ENCODE data around the gene SIGLEC15. TPM values are rescaled to one million over a fixed set of nuclear protein-coding genes. Genes with fewer than 3 reads are reported as not detected.

The SIGLEC15 gene
- total and polyA plus RNA-seq, 10 of the 15 experiments (the other 5 are each of a cell fraction or from before 2014, with no cell fraction given): 0.09 to 0.45 TPM; not detected in 8

GRCh38 chr18:45817543-45817942, 7.9 kb upstream of the SIGLEC15 start:
- H3K79me2 ChIP-seq (ENCODE audit: control insufficient read depth, insufficient read depth, low read length): no peaks in the 10 kb centered on the region
- no peak overlapping the region for H3K4me3 ChIP-seq
- ChIA-PET CTCF (interaction anchor here (1.1 to 1.4 kb wide), 2 partner anchors 11 to 13 kb away, joined by 3 read pairs; no protein-coding TSS in a partner anchor), SMC1A (ENCODE audit: uncharacterized antibody, unreplicated experiment) (interaction anchor here (0.7 to 1.1 kb wide), 2 partner anchors 12 to 82 kb away, joined by 3 read pairs; no protein-coding TSS in a partner anchor), RAD21 (ENCODE audit: unreplicated experiment) (no interaction called here), POLR2A (no interaction called here)
- BruUV-seq (replicated peaks): no TSS peak
- FAIRE-seq (no peak), ATAC-seq (peak; percentile 33), DNase-seq (ENCODE audit: low read depth, low spot score) (no peak)
- no peaks in the 10 kb centered on the region for H3K4me1 ChIP-seq (ENCODE audit: control insufficient read depth, insufficient read depth, low read length)
- WGBS (ENCODE audit: insufficient coverage, insufficient replicate concordance, low lambda C conversion rate, missing lambda C conversion rate): 0% methylated on average over 1 of the region's 1 CpG
- H2AFZ ChIP-seq (ENCODE audit: control insufficient read depth, low read depth, low read length): no peak overlapping the region
- intact Hi-C loops (cut with micrococcal nuclease; ENCODE audit: unreplicated experiment): no loop called here
- H3K27ac ChIP-seq (ENCODE audit: control insufficient read depth, insufficient read depth): no peak overlapping the region
- no peaks in the 10 kb centered on the region; the same call in 2 of the 3 replicates for H3K9me3 ChIP-seq (replicated peaks; ENCODE audit: control insufficient read depth, insufficient read depth, low read length)
- no peak overlapping the region for H3K9ac ChIP-seq (ENCODE audit: control insufficient read depth, insufficient read depth, low read length)
- H3K27me3 ChIP-seq (replicated peaks in 1 of 2; ENCODE audit: control insufficient read depth in 2 of 2, insufficient read depth in 2 of 2, low read length in 1 of 2): no peaks in the 10 kb centered on the region
- H3K36me3 ChIP-seq (ENCODE audit: control insufficient read depth in 2 of 2, insufficient read depth in 2 of 2, low read length in 1 of 2): no peaks in the 10 kb centered on the region
- H4K20me1 ChIP-seq (ENCODE audit: control insufficient read depth, insufficient read depth): no peaks in the 10 kb centered on the region
- in situ Hi-C loops (cut with MboI): no loop called here
- no peak overlapping the region for H3K4me2 ChIP-seq (ENCODE audit: control insufficient read depth, insufficient read depth)
- TF ChIP-seq ZBTB11 (CRISPR knock-in tag; IDR thresholded peaks at IDR 0.05) (no peak), SREBF2 (IDR thresholded peaks at IDR 0.05; ENCODE audit: low read length) (no peak), ZNF274 (IDR thresholded peaks at IDR 0.05; ENCODE audit: insufficient read depth, insufficient read length) (no peak), LARP7 (IDR thresholded peaks at IDR 0.05) (no peak), NR2F1 (conservative IDR thresholded peaks at IDR 0.05) (no peak), IRF5 (IDR thresholded peaks at IDR 0.05; ENCODE audit: borderline replicate concordance) (no peak), BCL11A (IDR thresholded peaks at IDR 0.05; ENCODE audit: low read depth, low read length) (no peak), MYB (IDR thresholded peaks at IDR 0.05; ENCODE audit: borderline replicate concordance, low read depth, low read length) (no peak), BHLHE40 (IDR thresholded peaks at IDR 0.05; ENCODE audit: borderline replicate concordance in 1 of 2, low read depth in 2 of 2, low read length in 1 of 2) (no peak), CBX3 (IDR thresholded peaks at IDR 0.05; ENCODE audit: borderline replicate concordance, low read depth) (no peak), ZSCAN29 (IDR thresholded peaks at IDR 0.05) (no peak), POU2F2 (IDR thresholded peaks at IDR 0.05; ENCODE audit: borderline replicate concordance, low read depth, low read length) (no peak), SPI1 (IDR thresholded peaks at IDR 0.05; ENCODE audit: borderline replicate concordance, insufficient read depth, low read depth, low read length) (no peak)
- TF ChIP-seq, protein P1, sequence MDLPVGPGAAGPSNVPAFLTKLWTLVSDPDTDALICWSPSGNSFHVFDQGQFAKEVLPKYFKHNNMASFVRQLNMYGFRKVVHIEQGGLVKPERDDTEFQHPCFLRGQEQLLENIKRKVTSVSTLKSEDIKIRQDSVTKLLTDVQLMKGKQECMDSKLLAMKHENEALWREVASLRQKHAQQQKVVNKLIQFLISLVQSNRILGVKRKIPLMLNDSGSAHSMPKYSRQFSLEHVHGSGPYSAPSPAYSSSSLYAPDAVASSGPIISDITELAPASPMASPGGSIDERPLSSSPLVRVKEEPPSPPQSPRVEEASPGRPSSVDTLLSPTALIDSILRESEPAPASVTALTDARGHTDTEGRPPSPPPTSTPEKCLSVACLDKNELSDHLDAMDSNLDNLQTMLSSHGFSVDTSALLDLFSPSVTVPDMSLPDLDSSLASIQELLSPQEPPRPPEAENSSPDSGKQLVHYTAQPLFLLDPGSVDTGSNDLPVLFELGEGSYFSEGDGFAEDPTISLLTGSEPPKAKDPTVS (IDR thresholded peaks at IDR 0.05; ENCODE audit: low read depth, low read length): no peak
- TF ChIP-seq, protein P2, sequence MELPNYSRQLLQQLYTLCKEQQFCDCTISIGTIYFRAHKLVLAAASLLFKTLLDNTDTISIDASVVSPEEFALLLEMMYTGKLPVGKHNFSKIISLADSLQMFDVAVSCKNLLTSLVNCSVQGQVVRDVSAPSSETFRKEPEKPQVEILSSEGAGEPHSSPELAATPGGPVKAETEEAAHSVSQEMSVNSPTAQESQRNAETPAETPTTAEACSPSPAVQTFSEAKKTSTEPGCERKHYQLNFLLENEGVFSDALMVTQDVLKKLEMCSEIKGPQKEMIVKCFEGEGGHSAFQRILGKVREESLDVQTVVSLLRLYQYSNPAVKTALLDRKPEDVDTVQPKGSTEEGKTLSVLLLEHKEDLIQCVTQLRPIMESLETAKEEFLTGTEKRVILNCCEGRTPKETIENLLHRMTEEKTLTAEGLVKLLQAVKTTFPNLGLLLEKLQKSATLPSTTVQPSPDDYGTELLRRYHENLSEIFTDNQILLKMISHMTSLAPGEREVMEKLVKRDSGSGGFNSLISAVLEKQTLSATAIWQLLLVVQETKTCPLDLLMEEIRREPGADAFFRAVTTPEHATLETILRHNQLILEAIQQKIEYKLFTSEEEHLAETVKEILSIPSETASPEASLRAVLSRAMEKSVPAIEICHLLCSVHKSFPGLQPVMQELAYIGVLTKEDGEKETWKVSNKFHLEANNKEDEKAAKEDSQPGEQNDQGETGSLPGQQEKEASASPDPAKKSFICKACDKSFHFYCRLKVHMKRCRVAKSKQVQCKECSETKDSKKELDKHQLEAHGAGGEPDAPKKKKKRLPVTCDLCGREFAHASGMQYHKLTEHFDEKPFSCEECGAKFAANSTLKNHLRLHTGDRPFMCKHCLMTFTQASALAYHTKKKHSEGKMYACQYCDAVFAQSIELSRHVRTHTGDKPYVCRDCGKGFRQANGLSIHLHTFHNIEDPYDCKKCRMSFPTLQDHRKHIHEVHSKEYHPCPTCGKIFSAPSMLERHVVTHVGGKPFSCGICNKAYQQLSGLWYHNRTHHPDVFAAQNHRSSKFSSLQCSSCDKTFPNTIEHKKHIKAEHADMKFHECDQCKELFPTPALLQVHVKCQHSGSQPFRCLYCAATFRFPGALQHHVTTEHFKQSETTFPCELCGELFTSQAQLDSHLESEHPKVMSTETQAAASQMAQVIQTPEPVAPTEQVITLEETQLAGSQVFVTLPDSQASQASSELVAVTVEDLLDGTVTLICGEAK (IDR thresholded peaks at IDR 0.05; ENCODE audit: borderline replicate concordance): no peak

Measured in GM12878 (cell line).